ENCODE results near the gene CGRRF1.
A peak's percentile ranks its signal among the peaks of the same experiment; 100 is the strongest.

Gene CGRRF1

GRCh38 chr14:54481695-54482094 lies 28.0 kb upstream of the CGRRF1 start:
- TF ChIP-seq, protein P1, sequence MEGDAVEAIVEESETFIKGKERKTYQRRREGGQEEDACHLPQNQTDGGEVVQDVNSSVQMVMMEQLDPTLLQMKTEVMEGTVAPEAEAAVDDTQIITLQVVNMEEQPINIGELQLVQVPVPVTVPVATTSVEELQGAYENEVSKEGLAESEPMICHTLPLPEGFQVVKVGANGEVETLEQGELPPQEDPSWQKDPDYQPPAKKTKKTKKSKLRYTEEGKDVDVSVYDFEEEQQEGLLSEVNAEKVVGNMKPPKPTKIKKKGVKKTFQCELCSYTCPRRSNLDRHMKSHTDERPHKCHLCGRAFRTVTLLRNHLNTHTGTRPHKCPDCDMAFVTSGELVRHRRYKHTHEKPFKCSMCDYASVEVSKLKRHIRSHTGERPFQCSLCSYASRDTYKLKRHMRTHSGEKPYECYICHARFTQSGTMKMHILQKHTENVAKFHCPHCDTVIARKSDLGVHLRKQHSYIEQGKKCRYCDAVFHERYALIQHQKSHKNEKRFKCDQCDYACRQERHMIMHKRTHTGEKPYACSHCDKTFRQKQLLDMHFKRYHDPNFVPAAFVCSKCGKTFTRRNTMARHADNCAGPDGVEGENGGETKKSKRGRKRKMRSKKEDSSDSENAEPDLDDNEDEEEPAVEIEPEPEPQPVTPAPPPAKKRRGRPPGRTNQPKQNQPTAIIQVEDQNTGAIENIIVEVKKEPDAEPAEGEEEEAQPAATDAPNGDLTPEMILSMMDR (IDR thresholded peaks at IDR 0.05; ENCODE audit: borderline replicate concordance, insufficient read depth, low read depth, low read length): no peak
- no peak overlapping the region for H3K4me3 ChIP-seq (ENCODE audit: low read depth, low read length)

DNA sequence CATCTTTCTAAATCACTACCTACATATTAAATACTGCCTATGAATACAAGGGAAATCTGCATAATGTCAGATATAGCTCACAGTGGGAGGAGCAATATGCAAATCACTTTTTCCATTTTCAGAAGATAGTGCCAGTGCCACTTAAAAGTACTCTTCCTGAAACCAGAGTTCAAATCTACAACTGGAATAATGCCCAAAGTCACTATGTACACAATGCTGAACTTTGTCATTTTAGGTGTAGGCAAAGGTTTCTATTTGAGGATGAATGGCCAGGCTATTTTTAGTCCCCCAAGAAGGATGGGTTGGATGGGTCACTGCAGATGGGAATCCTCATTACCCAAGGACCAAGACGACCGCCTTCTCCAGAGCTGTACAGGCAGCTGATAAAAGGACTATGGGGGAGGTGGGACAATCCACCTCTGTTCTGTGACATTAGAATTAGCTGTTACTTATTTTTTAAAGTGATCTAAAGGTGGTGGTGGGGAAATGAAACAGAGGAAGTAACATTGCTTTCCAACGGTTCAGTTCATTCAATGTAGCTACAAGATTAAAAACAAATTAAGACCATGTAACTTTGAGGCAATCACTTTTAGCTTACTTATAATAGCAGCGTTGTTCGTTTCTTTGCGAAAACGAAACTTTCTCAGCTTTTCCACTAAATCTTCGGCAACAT lies 26.5 kb upstream of the CGRRF1 start:
- TF ChIP-seq, protein P1 (IDR thresholded peaks at IDR 0.05; ENCODE audit: borderline replicate concordance, insufficient read depth, low read depth, low read length): no peak
- no peak overlapping the region for H3K4me3 ChIP-seq (ENCODE audit: low read depth, low read length)

DNA sequence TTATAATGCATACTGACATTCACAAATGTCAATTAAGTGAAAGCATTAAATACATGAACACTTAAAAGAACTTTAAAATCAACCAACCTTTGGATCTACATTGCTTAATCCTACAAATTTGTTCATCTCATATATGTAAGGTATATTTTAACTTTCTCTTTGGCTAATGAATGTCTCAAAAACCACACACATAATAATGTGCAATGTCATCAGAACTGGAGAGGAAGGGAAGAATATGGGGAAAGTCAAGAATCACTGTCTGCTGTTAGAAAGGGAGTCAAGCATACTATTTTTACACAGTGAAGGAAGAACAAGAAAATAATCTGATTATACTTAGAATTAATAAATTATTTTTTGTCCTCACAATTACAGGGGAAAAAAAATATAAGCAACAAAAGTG lies 25.9 kb upstream of the CGRRF1 start:
- TF ChIP-seq, protein P1 (IDR thresholded peaks at IDR 0.05; ENCODE audit: borderline replicate concordance, insufficient read depth, low read depth, low read length): no peak
- no peak overlapping the region for H3K4me3 ChIP-seq (ENCODE audit: low read depth, low read length)

DNA sequence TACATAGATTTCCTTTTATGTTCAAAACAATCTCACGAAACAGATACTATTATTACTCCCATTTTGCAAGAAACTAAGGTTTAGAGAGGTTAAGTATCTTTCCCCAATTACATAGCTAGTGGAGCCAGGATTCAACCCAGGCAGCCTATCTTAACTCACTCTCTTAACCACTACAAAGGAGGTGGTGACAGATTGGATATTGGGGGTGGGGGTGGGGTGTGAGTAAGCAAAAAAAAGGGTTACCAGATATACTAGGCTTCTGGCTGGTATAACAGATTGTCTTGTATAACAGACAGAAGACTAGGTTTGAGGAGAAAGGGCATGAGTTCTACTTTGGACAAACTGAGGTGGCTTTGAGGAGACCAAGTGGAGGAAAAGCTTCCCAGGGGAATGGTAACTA lies 23.0 kb upstream of the CGRRF1 start:
- TF ChIP-seq, protein P1 (IDR thresholded peaks at IDR 0.05; ENCODE audit: borderline replicate concordance, insufficient read depth, low read depth, low read length): no peak
- no peak overlapping the region for H3K4me3 ChIP-seq (ENCODE audit: low read depth, low read length)

DNA sequence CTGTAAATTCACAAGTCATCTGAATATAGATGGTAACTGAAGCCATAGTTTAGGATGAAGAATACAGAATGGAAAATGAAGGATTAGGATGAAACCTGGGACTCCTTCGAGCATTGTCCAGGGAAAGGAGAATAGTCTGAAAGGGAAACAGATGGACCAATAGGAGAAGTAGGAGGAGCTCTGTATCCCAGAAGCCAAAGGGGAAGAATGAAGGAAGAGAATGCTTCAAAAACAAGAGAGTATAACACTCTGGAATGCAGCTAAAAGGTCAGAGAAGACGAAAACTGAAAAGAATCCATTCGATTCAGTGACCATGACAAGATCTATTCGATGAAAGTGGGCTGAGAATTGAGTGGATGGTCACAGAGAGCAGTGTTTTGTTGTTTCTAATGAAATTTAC lies 21.9 kb upstream of the CGRRF1 start:
- H3K4me3 ChIP-seq (ENCODE audit: low read depth, low read length): peak overlapping the region; percentile 97
- TF ChIP-seq, protein P1 (IDR thresholded peaks at IDR 0.05; ENCODE audit: borderline replicate concordance, insufficient read depth, low read depth, low read length): no peak

GRCh38 chr14:54488318-54488645 lies 21.4 kb upstream of the CGRRF1 start:
- H3K4me3 ChIP-seq (ENCODE audit: low read depth, low read length): peak overlapping the region; percentile 97
- TF ChIP-seq, protein P1 (IDR thresholded peaks at IDR 0.05; ENCODE audit: borderline replicate concordance, insufficient read depth, low read depth, low read length): peak; percentile 33

GRCh38 chr14:54488646-54489317 lies 20.9 kb upstream of the CGRRF1 start, which contains the start of gene GMFB:
Gene GMFB, minus strand, starts transcription at chr14:54488980. Its CDS starts 53 bp downstream, at chr14:54488927.
- H3K4me3 ChIP-seq (ENCODE audit: low read depth, low read length): peak within 1 kb of the TSS; percentile 97
- TF ChIP-seq, protein P1 (IDR thresholded peaks at IDR 0.05; ENCODE audit: borderline replicate concordance, insufficient read depth, low read depth, low read length): peak; percentile 16; the same call in 1 of the 2 replicates

All from GM12875 (cell line).